Smooth muscle cell (in vitro differentiated cells): ENCODE measurements around the gene FAM222A. TPM values are rescaled to one million over a fixed set of nuclear protein-coding genes. Genes with fewer than 3 reads are reported as not detected.

ENCODE experiments used
- DNase-seq: peaks from one replicate; lab custom pipeline; 2025; ENCODE audit not compliant: unreplicated experiment; lab: John Stamatoyannopoulos, UW
- H2AFZ ChIP-seq: fragments of 200-600 bp; sonication (generic); 2 replicates; pipeline ENCODE4 v1.6.0; 2016; ENCODE audit warnings: antibody characterized with exemption, low read depth, mild to moderate bottlenecking
- H3F3A ChIP-seq: fragments of 200-600 bp; sonication (generic); 2 replicates; pipeline ENCODE4 v1.6.0; 2017; ENCODE audit warnings: antibody characterized with exemption, low read depth
- H3K27ac ChIP-seq: fragments of 200-600 bp; sonication (generic); 2 replicates; pipeline ENCODE4 v1.5.1; 2016; ENCODE audit warnings: low read depth, mild to moderate bottlenecking
- H3K27me3 ChIP-seq: fragments of 200-600 bp; sonication (generic); 2 replicates; pipeline ENCODE4 v1.6.1; 2016; ENCODE audit warnings: low read depth, mild to moderate bottlenecking
- H3K36me3 ChIP-seq: fragments of 200-600 bp; sonication (generic); 2 replicates; pipeline ENCODE4 v1.5.1; 2016; ENCODE audit warnings: low read depth
- H3K4me1 ChIP-seq: fragments of 200-600 bp; sonication (generic); 2 replicates; pipeline ENCODE4 v1.5.1; 2016; ENCODE audit warnings: low read depth
- H3K4me2 ChIP-seq: fragments of 200-600 bp; sonication (generic); 2 replicates; pipeline ENCODE4 v1.6.0; 2016; ENCODE audit warnings: mild to moderate bottlenecking
- H3K4me3 ChIP-seq: fragments of 200-600 bp; sonication (generic); 2 replicates; pipeline ENCODE4 v1.5.1; 2016; ENCODE audit warnings: mild to moderate bottlenecking
- H3K79me2 ChIP-seq: fragments of 200-600 bp; sonication (generic); 2 replicates; pipeline ENCODE4 v1.6.0; 2016; ENCODE audit warnings: low read depth, mild to moderate bottlenecking
- H3K9ac ChIP-seq: fragments of 200-600 bp; sonication (generic); 2 replicates; pipeline ENCODE4 v1.6.0; 2016; ENCODE audit warnings: low read depth
- H3K9me3 ChIP-seq: fragments of 200-600 bp; sonication (generic); replicated peaks from 2 replicates; pipeline ENCODE4 v1.5.1; 2016; ENCODE audit warnings: low read depth
- H4K20me1 ChIP-seq: fragments of 200-600 bp; sonication (generic); 2 replicates; pipeline ENCODE4 v1.6.0; 2016; ENCODE audit warnings: low read depth
- CTCF ChIP-seq: fragments of 200-600 bp; sonication (generic); IDR thresholded peaks from 2 replicates; pipeline ENCODE4 v1.5.1; 2017; ENCODE audit warnings: borderline replicate concordance, mild to moderate bottlenecking, antibody characterized with exemption; ENCODE audit not compliant: insufficient read depth, poor library complexity, severe bottlenecking
- WGBS: methylation state at CpG from one replicate; pipeline ENCODE4 v1.1.7; 2016; ENCODE audit warnings: low lambda C conversion rate; 5-methylcytosine and 5-hydroxymethylcytosine counted together
- polyA plus RNA-seq: library from polyadenylated mRNA; unstranded; fragments of >200 nt; fragmentation: Nextera tagmentation; extraction: Ambion mirVana; gene quantifications from 2 replicates; pipeline ENCODE4 v1.2.1, GENCODE V29; 2016
- total RNA-seq: library from RNA; depleted of rRNA; stranded (reverse); fragments of >200 nt; gene quantifications from 2 replicates; pipeline ENCODE4 v1.2.3, GENCODE V29; 2014

The FAM222A gene
- total and polyA plus RNA-seq, 2 experiments from 2014 or later: 0.85 to 1.7 TPM

GRCh38 chr12:109709401-109709991, 4.1 kb upstream of the FAM222A start:
- Histone ChIP-seq H2AFZ (no peak overlapping the region), H3K4me1 (peaks cover 11% of the 10 kb centered on the region), H3K79me2 (no peaks in the 10 kb centered on the region), H3K9me3 (no peaks in the 10 kb centered on the region), H3K27ac (no peak overlapping the region), H3K36me3 (no peaks in the 10 kb centered on the region), H3K4me2 (no peak overlapping the region), H3F3A (no peaks in the 10 kb centered on the region), H3K9ac (no peak overlapping the region), H3K27me3 (peaks cover 21% of the 10 kb centered on the region), H4K20me1 (no peaks in the 10 kb centered on the region), H3K4me3 (no peak overlapping the region)
- 85% methylated on average over 11 of the region's 11 CpGs for WGBS
- TF ChIP-seq CTCF: no peak
- no peak for DNase-seq

DNA sequence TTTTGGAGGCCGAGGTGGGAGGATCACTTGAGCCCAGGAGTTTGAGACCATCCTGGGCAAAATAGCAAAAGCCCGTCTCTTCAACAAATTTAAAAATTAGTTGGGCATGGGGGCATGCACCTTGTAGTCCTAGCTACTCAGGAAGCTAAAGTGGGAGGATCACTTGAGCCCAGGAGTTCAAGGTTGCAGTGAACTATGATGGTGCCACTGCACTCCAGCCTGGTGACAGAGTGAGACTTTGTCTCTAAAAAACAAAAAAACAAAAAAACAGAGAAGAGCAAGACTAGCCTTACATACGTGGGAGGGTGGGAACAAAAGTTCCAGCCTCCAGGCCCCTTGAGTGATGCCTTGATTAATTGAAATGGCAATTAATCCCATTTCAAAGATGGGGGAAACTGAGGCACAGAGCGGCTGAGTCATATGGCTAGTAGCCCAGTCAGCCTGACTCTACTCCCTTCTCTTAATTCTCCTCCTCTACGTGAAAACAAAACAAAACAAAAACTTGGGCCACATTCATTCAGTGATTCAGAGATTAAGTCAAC, 3.3 kb upstream of the FAM222A start:
- H3K79me2 ChIP-seq: no peaks in the 10 kb centered on the region
- 78% methylated on average over 5 of the region's 5 CpGs for WGBS
- H2AFZ ChIP-seq: no peak overlapping the region
- no peak overlapping the region for H3K4me2 ChIP-seq
- no peaks in the 10 kb centered on the region for H3K36me3 ChIP-seq
- no peak for DNase-seq
- H3K9ac ChIP-seq: no peak overlapping the region
- H3K4me1 ChIP-seq: peaks cover 11% of the 10 kb centered on the region
- H3K4me3 ChIP-seq: no peak overlapping the region
- H3K9me3 ChIP-seq: no peaks in the 10 kb centered on the region
- no peaks in the 10 kb centered on the region for H3F3A ChIP-seq
- H3K27ac ChIP-seq: no peak overlapping the region
- H4K20me1 ChIP-seq: peaks cover 3% of the 10 kb centered on the region
- H3K27me3 ChIP-seq: peaks cover 21% of the 10 kb centered on the region
- no peak for TF ChIP-seq CTCF

GRCh38 chr12:109710747-109711595, 2.7 kb upstream of the FAM222A start:
- no peaks in the 10 kb centered on the region for H3K9me3 ChIP-seq
- H3K4me2 ChIP-seq: no peak overlapping the region
- 86% methylated on average over 9 of the region's 11 CpGs for WGBS
- H3K4me3 ChIP-seq: no peak overlapping the region
- no peak overlapping the region for H3K27ac ChIP-seq
- H3K4me1 ChIP-seq: peaks cover 17% of the 10 kb centered on the region
- DNase-seq: no peak
- H3K27me3 ChIP-seq: peaks cover 21% of the 10 kb centered on the region
- no peaks in the 10 kb centered on the region for H3F3A ChIP-seq
- peaks cover 9% of the 10 kb centered on the region for H4K20me1 ChIP-seq
- no peaks in the 10 kb centered on the region for H3K36me3 ChIP-seq
- no peak overlapping the region for H3K9ac ChIP-seq
- H3K79me2 ChIP-seq: no peaks in the 10 kb centered on the region
- H2AFZ ChIP-seq: no peak overlapping the region
- TF ChIP-seq CTCF: no peak
